ENCODE measurements around the gene TSPAN9.

Gene TSPAN9

GRCh38 chr12:3101309-3102024 lies 24.3 kb downstream of the TSPAN9 start:
- DNase-seq (ENCODE audit: low spot score), result peak; percentile 48

DNA sequence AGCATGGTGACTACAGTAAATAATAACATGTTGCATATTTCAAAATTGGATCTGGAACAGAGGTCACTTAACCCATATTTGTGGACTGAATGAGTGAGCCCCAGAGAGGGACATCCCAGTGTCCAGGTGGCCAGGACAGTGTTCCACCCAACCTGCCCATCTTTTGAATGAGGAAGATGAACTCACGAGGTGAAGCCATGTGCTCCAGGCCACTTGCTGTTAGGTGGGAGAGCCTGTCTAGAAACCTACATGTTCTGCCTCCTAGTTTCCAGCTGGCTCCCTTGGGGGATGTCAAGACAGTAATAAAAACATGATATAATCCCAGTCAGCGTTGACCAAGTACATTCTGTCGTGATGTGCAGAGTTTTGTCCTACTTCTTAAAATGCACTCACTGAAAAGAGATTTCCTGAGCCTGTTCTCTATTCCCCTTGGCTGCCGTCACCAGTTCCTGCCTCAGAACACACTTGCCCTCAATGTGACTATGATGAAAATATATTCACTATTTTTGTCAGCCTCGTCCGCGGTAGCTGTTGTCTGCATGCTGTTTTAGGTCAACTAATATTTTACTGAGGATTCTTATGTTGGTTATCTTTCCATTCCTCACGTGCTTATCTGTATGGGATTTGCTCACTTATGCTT lies 25.7 kb downstream of the TSPAN9 start:
- no peak for DNase-seq (ENCODE audit: low spot score)

- no peak for DNase-seq (ENCODE audit: low spot score)
Observed at GRCh38 chr12:3103806-3104205, 26.6 kb downstream of the TSPAN9 start.

DNA sequence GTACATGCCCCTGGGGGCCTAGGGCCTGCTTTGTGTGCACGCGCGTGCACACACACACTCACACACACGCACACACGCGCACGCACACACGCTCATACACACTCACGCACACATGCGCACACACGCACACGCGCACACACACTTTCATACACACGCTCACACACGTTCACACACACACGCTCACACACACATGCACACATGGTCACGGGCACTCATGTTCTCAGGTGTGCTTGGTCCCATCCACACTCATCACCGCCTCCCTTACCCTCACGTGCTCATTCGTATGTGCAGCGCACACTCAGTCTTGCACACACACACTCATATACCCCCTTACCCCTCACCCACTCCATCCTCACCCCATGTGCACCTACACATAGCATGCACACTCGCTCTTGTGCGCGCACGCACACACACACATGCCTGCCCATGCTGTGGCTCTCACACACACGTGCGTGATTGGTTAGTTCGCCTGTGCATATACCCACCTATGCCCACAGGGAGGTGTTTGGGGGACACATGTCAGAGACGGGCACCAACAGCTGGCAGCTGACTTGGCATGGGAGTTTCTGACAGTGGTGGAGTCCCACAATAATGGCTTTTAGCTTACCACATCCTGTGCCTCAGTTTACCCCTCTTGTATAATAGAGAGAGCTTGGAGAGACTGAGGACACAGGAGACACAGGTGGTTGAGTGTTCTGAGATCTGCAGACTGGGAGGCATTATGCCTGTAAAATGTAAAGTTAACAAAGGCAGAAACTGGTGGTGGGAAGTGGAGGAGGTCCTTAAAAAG lies 28.7 kb downstream of the TSPAN9 start:
- no peak for DNase-seq (ENCODE audit: low spot score)

DNA sequence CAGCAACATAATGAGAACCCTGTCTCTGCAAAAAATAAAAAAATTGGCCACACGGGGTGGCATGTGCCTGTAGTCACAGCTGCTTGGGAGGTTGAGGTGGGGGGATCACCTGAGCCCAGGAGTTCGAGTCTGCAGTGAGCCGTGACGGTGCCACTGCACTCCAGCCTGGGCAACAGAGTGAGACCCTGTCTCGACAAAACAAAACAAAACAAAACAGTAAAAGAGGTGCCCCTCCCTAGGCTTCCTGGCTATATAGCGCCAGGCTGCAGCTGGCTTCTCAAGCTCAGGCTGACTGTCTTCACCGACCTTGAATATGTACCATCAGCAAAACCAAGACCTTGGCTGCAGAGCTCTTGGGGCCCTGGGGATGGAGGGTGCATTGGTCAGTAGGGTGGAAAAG lies 29.4 kb downstream of the TSPAN9 start:
- DNase-seq (ENCODE audit: low spot score), result no peak

DNA sequence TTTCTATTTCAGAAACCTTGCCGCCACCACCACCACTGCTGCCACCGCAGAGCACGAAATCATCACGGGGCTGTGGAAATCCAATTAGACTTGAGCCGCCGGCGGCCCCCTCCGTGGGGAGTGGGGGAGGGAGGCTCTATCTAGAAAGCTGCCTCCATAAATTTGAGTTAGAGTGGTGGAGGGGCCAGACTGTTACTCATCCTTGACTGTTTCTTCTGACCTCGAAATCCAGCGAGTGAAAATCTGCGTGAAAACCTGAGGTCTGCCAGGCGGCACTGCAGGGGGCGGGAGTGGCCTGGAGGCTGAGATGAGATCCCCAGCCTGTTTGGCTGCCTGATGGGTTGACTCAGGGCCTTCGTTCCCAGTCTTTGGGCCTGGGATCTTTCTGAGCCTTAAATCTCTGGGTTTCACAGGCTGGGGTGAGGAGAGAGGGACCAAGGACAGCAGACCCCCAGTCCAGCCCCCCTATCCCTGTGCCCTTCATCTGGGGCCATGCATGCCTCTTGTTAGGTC lies 29.9 kb downstream of the TSPAN9 start:
- DNase-seq (ENCODE audit: low spot score), result no peak

DNA sequence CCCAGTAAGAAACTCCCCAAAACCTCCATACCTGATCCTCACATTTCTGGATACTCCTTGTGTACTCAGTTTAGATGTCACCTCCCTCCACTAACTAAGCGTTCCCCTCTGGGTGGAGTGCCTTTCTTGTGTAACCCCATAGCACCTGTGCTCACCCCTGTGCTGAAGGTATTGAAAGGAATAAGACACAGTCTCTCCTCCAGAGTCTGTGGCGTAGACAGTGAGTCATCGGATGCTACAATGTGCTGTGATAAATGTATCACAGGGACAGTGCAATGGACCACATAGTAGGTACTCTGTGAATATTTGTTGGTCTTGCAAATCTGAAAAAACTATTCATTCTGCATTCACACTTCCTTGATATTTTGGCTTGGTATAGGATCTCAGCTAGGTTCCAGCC lies 30.8 kb downstream of the TSPAN9 start:
- no peak for DNase-seq (ENCODE audit: low spot score)

- DNase-seq (ENCODE audit: low spot score), result no peak
Observed at GRCh38 chr12:3110578-3110977, 33.4 kb downstream of the TSPAN9 start.

- DNase-seq (ENCODE audit: low spot score), result no peak
Observed at GRCh38 chr12:3113671-3114325, 36.6 kb downstream of the TSPAN9 start.

- DNase-seq (ENCODE audit: low spot score), result no peak
Observed at GRCh38 chr12:3114671-3115070, 37.5 kb downstream of the TSPAN9 start.

- DNase-seq (ENCODE audit: low spot score), result no peak
Observed at GRCh38 chr12:3115078-3115477, 37.9 kb downstream of the TSPAN9 start.

- DNase-seq (ENCODE audit: low spot score), result no peak
Observed at GRCh38 chr12:3116106-3116844, 39.1 kb downstream of the TSPAN9 start.

GRCh38 chr12:3117144-3117581 lies 40.0 kb downstream of the TSPAN9 start:
- peak; percentile 48 for DNase-seq (ENCODE audit: low spot score)

GRCh38 chr12:3117591-3118015 lies 40.4 kb downstream of the TSPAN9 start:
- peak; percentile 81 for DNase-seq (ENCODE audit: low spot score)

DNA sequence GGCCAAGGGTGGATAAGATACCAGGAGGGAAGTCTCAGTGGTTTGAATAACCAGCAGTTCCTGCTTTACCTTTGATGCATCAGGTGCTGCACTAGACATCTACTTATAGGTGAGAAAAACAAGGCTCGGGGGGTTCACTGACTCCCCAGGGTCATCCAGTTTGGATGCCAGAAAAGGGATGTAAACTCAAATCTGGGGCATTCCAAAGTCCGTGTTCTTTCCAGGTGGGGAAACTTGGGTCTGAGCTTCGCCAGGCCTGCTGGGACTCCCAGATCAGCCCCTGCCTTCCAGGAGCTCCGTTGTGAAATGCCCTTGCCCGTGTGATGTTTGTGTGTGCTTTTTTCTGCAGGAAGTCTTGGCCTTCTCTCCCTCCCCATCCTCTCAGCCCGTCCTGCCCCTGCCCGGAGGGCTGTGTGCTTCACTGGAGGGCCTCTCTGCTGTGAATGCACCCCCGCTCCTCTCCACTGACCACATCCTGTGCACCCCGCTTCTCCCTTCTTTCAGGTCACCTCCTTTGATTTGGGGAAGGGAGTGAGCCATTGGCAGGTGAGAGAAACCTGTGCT lies 42.1 kb downstream of the TSPAN9 start:
- no peak for DNase-seq (ENCODE audit: low spot score)

GRCh38 chr12:3119756-3120601 lies 42.8 kb downstream of the TSPAN9 start:
- DNase-seq (ENCODE audit: low spot score), result peak; percentile 76

- DNase-seq (ENCODE audit: low spot score), result no peak
Observed at GRCh38 chr12:3120701-3121100, 43.5 kb downstream of the TSPAN9 start.

- DNase-seq (ENCODE audit: low spot score), result peak; percentile 83
Observed at GRCh38 chr12:3122841-3123678, 45.9 kb downstream of the TSPAN9 start.

DNA sequence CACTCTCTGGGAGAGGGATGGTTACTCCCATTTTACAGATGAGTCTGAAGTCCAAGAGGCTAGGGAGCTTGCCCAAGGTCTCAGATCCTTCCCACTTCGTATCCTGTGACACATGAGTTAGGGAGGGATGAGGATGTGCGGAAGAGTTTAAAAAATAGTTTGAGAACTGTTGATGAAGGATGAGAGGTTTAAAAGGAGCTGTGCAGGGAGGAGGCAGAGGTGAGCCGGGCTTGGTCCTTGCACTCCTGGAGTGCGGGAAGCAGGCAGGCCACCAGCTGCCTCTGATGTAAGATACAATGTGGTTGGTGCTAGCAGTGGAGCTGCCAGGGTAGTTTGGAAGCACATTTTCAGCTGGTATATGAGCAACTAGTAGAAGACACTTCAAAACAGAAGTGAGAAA lies 46.5 kb downstream of the TSPAN9 start:
- DNase-seq (ENCODE audit: low spot score), result peak; percentile 26

Data from AG08395 (cell line).